ENCODE data around the gene OGDH.

Gene OGDH

GRCh38 chr7:44574287-44574872 is 32.0 kb upstream of the OGDH start:
- Histone ChIP-seq H3K9me3 (ENCODE audit: control insufficient read depth, insufficient read depth, low read depth, low read length) (no peaks in the 10 kb centered on the region), H3K36me3 (ENCODE audit: control insufficient read depth in 2 of 2, insufficient read depth in 1 of 2, low read length in 2 of 2) (peaks cover 34 to 70% of the 10 kb centered on the region in 2 experiments), H3K4me1 (ENCODE audit: control insufficient read depth, insufficient read depth, low read length) (no peaks in the 10 kb centered on the region), H3K4me3 (ENCODE audit: low read depth, low read length) (peak overlapping the region; percentile 59), H3K27ac (ENCODE audit: extremely low read depth, low read depth, low read length) (0 out of 2 replicates have a peak overlapping the region, but pooled peaks have one; percentile 64)
- CTCF ChIA-PET, result interaction anchor here (0.6 to 1.2 kb wide), 5 partner anchors 8 to 686 kb away, joined by 3 to 13 read pairs (median 5); partner anchors contain the start of gene TMED4
- TF ChIP-seq IKZF3 (tag by site-specific recombination; IDR thresholded peaks at IDR 0.05) (no peak), ZNF544 (tag by site-specific recombination; IDR thresholded peaks at IDR 0.05) (no peak), ZNF548 (tag by site-specific recombination; IDR thresholded peaks at IDR 0.05) (no peak), ZBTB49 (tag by site-specific recombination; IDR thresholded peaks at IDR 0.05; ENCODE audit: low read depth) (no peak), ZNF133 (tag by site-specific recombination; IDR thresholded peaks at IDR 0.05) (no peak), ZNF600 (tag by site-specific recombination; IDR thresholded peaks at IDR 0.05) (0 out of 2 replicates have a peak, but pooled peaks have one; percentile 8), SP2 (tag by site-specific recombination; IDR thresholded peaks at IDR 0.05) (no peak), ZNF391 (tag by site-specific recombination; IDR thresholded peaks at IDR 0.05; ENCODE audit: borderline replicate concordance, low read depth) (peak; percentile 16; the same call in 1 of the 2 replicates), ZNF473 (tag by site-specific recombination; IDR thresholded peaks at IDR 0.05) (no peak), MZF1 (tag by site-specific recombination; IDR thresholded peaks at IDR 0.05; ENCODE audit: borderline replicate concordance) (no peak), ZEB2 (tag by site-specific recombination; IDR thresholded peaks at IDR 0.05) (no peak), ZNF341 (tag by site-specific recombination; IDR thresholded peaks at IDR 0.05; ENCODE audit: low read depth) (0 out of 2 replicates have a peak, but pooled peaks have one; percentile 1), FEZF1 (tag by site-specific recombination; IDR thresholded peaks at IDR 0.05) (no peak), PRDM6 (tag by site-specific recombination; IDR thresholded peaks at IDR 0.05) (no peak), ZBTB11 (tag by site-specific recombination; conservative IDR thresholded peaks at IDR 0.05; ENCODE audit: low read depth) (no peak), ZNF776 (tag by site-specific recombination; IDR thresholded peaks at IDR 0.05; ENCODE audit: borderline replicate concordance) (no peak), ZNF335 (tag by site-specific recombination; conservative IDR thresholded peaks at IDR 0.05) (peak; percentile 92), ZIC2 (tag by site-specific recombination; IDR thresholded peaks at IDR 0.05) (no peak), ZNF501 (tag by site-specific recombination; IDR thresholded peaks at IDR 0.05) (0 out of 2 replicates have a peak, but pooled peaks have one; percentile 4), ZNF311 (tag by site-specific recombination; IDR thresholded peaks at IDR 0.05; ENCODE audit: borderline replicate concordance) (no peak), KLF9 (tag by site-specific recombination; IDR thresholded peaks at IDR 0.05; ENCODE audit: low read depth) (no peak)
- POLR2A ChIA-PET, result interaction anchor here (0.5 to 2.7 kb wide), 24 partner anchors 8 to 561 kb away, joined by 3 to 34 read pairs (median 5); partner anchors contain the start of genes H2AZ2, NUDCD3, OGDH and PPIA
